HepG2 (cell line): ENCODE measurements around the gene SP6. TPM values are rescaled to one million over a fixed set of nuclear protein-coding genes. Genes with fewer than 3 reads are reported as not detected.

ENCODE experiments used
- AGO1 ChIP-seq: fragments of 200-400 bp; formaldehyde crosslinking; IDR thresholded peaks from 2 replicates; pipeline ENCODE4 v1.6.1; 2017; ENCODE audit warnings: mild to moderate bottlenecking, low read depth, low read length, moderate library complexity; ENCODE audit not compliant: poor library complexity, severe bottlenecking
- DRAP1 ChIP-seq: IDR thresholded peaks from 2 replicates; pipeline ENCODE4 v1.6.1; 2016; ENCODE audit warnings: missing genetic modification reagents, missing compliant biosample characterization
- FOSL1 ChIP-seq: sonication (generic); formaldehyde crosslinking; IDR thresholded peaks from 2 replicates; pipeline ENCODE4 v1.9.0; 2021; ENCODE audit warnings: missing genetic modification reagents, borderline replicate concordance
- LCORL ChIP-seq, 2 experiments: fragments of 450-650 bp in 1 of 2; sonication (generic) in 1 of 2; formaldehyde crosslinking in 1 of 2; IDR thresholded peaks; 2 replicates each; pipeline versions ENCODE4 v1.5.0 to v1.6.1; 2017 to 2020; ENCODE audit warnings: antibody characterized with exemption in 1 of 2, missing genetic modification reagents in 1 of 2
- NCOA2 ChIP-seq: sonication (generic); formaldehyde crosslinking; IDR thresholded peaks from 2 replicates; pipeline ENCODE4 v1.8.0; 2022; ENCODE audit warnings: inconsistent platforms
- RFXAP ChIP-seq: sonication (generic); formaldehyde crosslinking; IDR thresholded peaks from 2 replicates; pipeline ENCODE4 v1.4.0; 2020; ENCODE audit warnings: missing genetic modification reagents, borderline replicate concordance
- RXRB ChIP-seq: IDR thresholded peaks from 2 replicates; pipeline ENCODE4 v1.6.1; 2016; ENCODE audit warnings: borderline replicate concordance, missing genetic modification reagents, missing compliant biosample characterization
- SMYD3 ChIP-seq: sonication (generic); formaldehyde crosslinking; IDR thresholded peaks from 2 replicates; pipeline ENCODE4 v1.8.1; 2023; ENCODE audit warnings: mild to moderate bottlenecking, missing genetic modification reagents
- SNAI1 ChIP-seq: sonication (generic); formaldehyde crosslinking; IDR thresholded peaks from 2 replicates; pipeline ENCODE4 v1.5.0; 2020; ENCODE audit warnings: mild to moderate bottlenecking, missing genetic modification reagents, borderline replicate concordance
- SNAPC5 ChIP-seq: sonication (generic); formaldehyde crosslinking; IDR thresholded peaks from 2 replicates; pipeline ENCODE4 v1.8.1; 2023; ENCODE audit warnings: mild to moderate bottlenecking, missing genetic modification reagents, borderline replicate concordance
- STAG1 ChIP-seq: sonication (generic); formaldehyde crosslinking; IDR thresholded peaks from 2 replicates; pipeline ENCODE4 v1.4.0; 2020; ENCODE audit warnings: missing genetic modification reagents
- TBX3 ChIP-seq: fragments of 450-650 bp; IDR thresholded peaks from 2 replicates; pipeline ENCODE4 v1.6.1; 2017; ENCODE audit warnings: antibody characterized with exemption, mild to moderate bottlenecking, inconsistent platforms, borderline replicate concordance
- ZFP37 ChIP-seq: sonication (generic); formaldehyde crosslinking; IDR thresholded peaks from 2 replicates; pipeline ENCODE4 v1.4.0; 2020; ENCODE audit warnings: missing genetic modification reagents, borderline replicate concordance
- ZHX2 ChIP-seq, 2 experiments: sonication (generic) in 1 of 2; formaldehyde crosslinking in 1 of 2; IDR thresholded peaks; 2 replicates each; pipeline versions ENCODE4 v1.6.1 to v1.9.0; 2014 to 2022; ENCODE audit warnings: antibody characterized with exemption in 1 of 2, borderline replicate concordance in 1 of 2, inconsistent platforms in 1 of 2, low read depth in 1 of 2, missing genetic modification reagents in 1 of 2
- ZNF17 ChIP-seq: sonication (generic); formaldehyde crosslinking; IDR thresholded peaks from 2 replicates; pipeline ENCODE4 v1.5.0; 2020; ENCODE audit warnings: mild to moderate bottlenecking, missing genetic modification reagents
- ZNF232 ChIP-seq: sonication (generic); formaldehyde crosslinking; IDR thresholded peaks from 2 replicates; pipeline ENCODE4 v1.4.0; 2020; ENCODE audit warnings: missing genetic modification reagents, borderline replicate concordance
- ZNF562 ChIP-seq: sonication (generic); formaldehyde crosslinking; IDR thresholded peaks from 2 replicates; pipeline ENCODE4 v1.8.0; 2022; ENCODE audit warnings: missing genetic modification reagents, borderline replicate concordance
- ZNF639 ChIP-seq: conservative IDR thresholded peaks from 2 replicates; pipeline ENCODE4 v1.6.1; 2018; ENCODE audit warnings: missing genetic modification reagents
- ZNF75D ChIP-seq: sonication (generic); formaldehyde crosslinking; IDR thresholded peaks from 2 replicates; pipeline ENCODE4 v1.8.1; 2023; ENCODE audit warnings: missing genetic modification reagents, mild to moderate bottlenecking, borderline replicate concordance
- ZSCAN25 ChIP-seq: sonication (generic); formaldehyde crosslinking; IDR thresholded peaks from 2 replicates; pipeline ENCODE4 v1.8.0; 2022; ENCODE audit warnings: mild to moderate bottlenecking, missing genetic modification reagents
- polyA plus RNA-seq, 8 experiments: library from polyadenylated mRNA; depleted of rRNA in 3 of 8; stranded (reverse) in 7 of 8; unstranded in 1 of 8; fragments of >200 nt; fragmentation: Illumina TruSeq in 4 of 8; extraction: Trizol in 4 of 8; gene quantifications; 2 replicates each; pipeline versions ENCODE4 v1.2.1 to v1.2.3, GENCODE V29; 2011 to 2016; ENCODE audit warnings: low read depth in 4 of 8, missing spikeins in 1 of 8, mixed read lengths in 1 of 8; ENCODE audit not compliant: insufficient read depth in 1 of 8
- total RNA-seq, 5 experiments: library from RNA; depleted of rRNA; stranded (reverse); fragments of >200 nt; fragmentation: Illumina TruSeq; extraction: Trizol; gene quantifications; 2 replicates each; pipeline ENCODE4 v1.2.3, GENCODE V29; 2016; ENCODE audit warnings: low read depth in 1 of 5

Gene SP6
- total and polyA plus RNA-seq, 2 of the 13 experiments (the other 11 are each of a cell fraction or from before 2014, with no cell fraction given) = 0.07 TPM

- TF ChIP-seq ZNF639 = peak; percentile 92
- no peak; the same call in 1 of the 2 replicates for TF ChIP-seq RXRB (CRISPR knock-in tag)
- TF ChIP-seq SMYD3 = no peak
- peak; percentile 73; the same call in 1 of the 2 replicates for TF ChIP-seq ZHX2 (IDR thresholded peaks at IDR 0.05; ENCODE audit: low read depth)
- no peak for TF ChIP-seq ZHX2 (CRISPR knock-in tag; IDR thresholded peaks at IDR 0.05; ENCODE audit: borderline replicate concordance)
- TF ChIP-seq LCORL (IDR thresholded peaks at IDR 0.05) = no peak
- no peak for TF ChIP-seq LCORL (CRISPR knock-in tag; IDR thresholded peaks at IDR 0.05)
- TF ChIP-seq DRAP1 (CRISPR knock-in tag) = peak; percentile 76; the same call in 1 of the 2 replicates
- no peak for TF ChIP-seq SNAPC5 (CRISPR knock-in tag)
- TF ChIP-seq ZNF17 (CRISPR knock-in tag) = no peak
- no peak for TF ChIP-seq STAG1
- 0 out of 2 replicates have a peak, but pooled peaks have one; percentile 71 for TF ChIP-seq ZNF75D (CRISPR knock-in tag)
- peak; percentile 7; the same call in 1 of the 2 replicates for TF ChIP-seq SNAI1
- peak; percentile 56; the same call in 1 of the 2 replicates for TF ChIP-seq ZNF232
- TF ChIP-seq RFXAP (CRISPR knock-in tag) = no peak; the same call in 1 of the 2 replicates
- TF ChIP-seq AGO1 = peak; percentile 94
- TF ChIP-seq ZFP37 (CRISPR knock-in tag) = no peak; the same call in 1 of the 2 replicates
- no peak for TF ChIP-seq ZNF562 (CRISPR knock-in tag)
- TF ChIP-seq ZSCAN25 (CRISPR knock-in tag) = peak; percentile 67; the same call in 1 of the 2 replicates
- peak; percentile 55; the same call in 1 of the 2 replicates for TF ChIP-seq NCOA2 (CRISPR knock-in tag)
- TF ChIP-seq FOSL1 (CRISPR knock-in tag) = no peak
- no peak for TF ChIP-seq TBX3
Measured at GRCh38 chr17:47831003-47831933, 19.7 kb downstream of the SP6 start, which contains the start of the genes LRRC46 and MRPL10 (continued).
